ENCODE measurements around the gene PARP15. TPM values are rescaled to one million over a fixed set of nuclear protein-coding genes. Genes with fewer than 3 reads are reported as not detected.
"Not testable (repeated sequence)": the region's sequence is repeated elsewhere in the genome, so short reads cannot be mapped to it uniquely, and the experiment has no call there.

The PARP15 gene
- total RNA-seq, 2 donors from 2014 or later, result 0.74 to 1.1 TPM

GRCh38 chr3:122635789-122636188, 58.3 kb downstream of the PARP15 start:
- no peak for DNase-seq
- no peak overlapping the region for H3K27ac ChIP-seq
- no peaks in the 10 kb centered on the region for H3K36me3 ChIP-seq
- no peak overlapping the region for H3K4me3 ChIP-seq
- TF ChIP-seq CTCF (IDR thresholded peaks at IDR 0.05), result no peak
- no peaks in the 10 kb centered on the region for H3K27me3 ChIP-seq
- H3K4me1 ChIP-seq, result no peaks in the 10 kb centered on the region
- no peak overlapping the region for H3K9ac ChIP-seq (ENCODE audit: low read depth in 2 of 2, low read length in 2 of 2)
- no peaks in the 10 kb centered on the region for H3K9me3 ChIP-seq
- intact Hi-C loops (cut with DNase I), result no loop called here

GRCh38 chr3:122636697-122637096, 59.2 kb downstream of the PARP15 start:
- H3K4me1 ChIP-seq, result no peaks in the 10 kb centered on the region
- TF ChIP-seq CTCF (IDR thresholded peaks at IDR 0.05), result no peak
- H3K27ac ChIP-seq, result no peak overlapping the region
- H3K9me3 ChIP-seq, result no peaks in the 10 kb centered on the region
- H3K9ac ChIP-seq (ENCODE audit: low read depth in 2 of 2, low read length in 2 of 2), result no peak overlapping the region
- no peaks in the 10 kb centered on the region for H3K27me3 ChIP-seq
- no peak overlapping the region for H3K4me3 ChIP-seq
- no peaks in the 10 kb centered on the region for H3K36me3 ChIP-seq
- no peak for DNase-seq
- intact Hi-C loops (cut with DNase I), result no loop called here

GRCh38 chr3:122640437-122640999, 63.1 kb downstream of the PARP15 start:
- H3K9me3 ChIP-seq, result no peaks in the 10 kb centered on the region
- no peak for DNase-seq
- intact Hi-C loops (cut with DNase I), result no loop called here
- no peak overlapping the region for H3K27ac ChIP-seq
- H3K36me3 ChIP-seq, result no peaks in the 10 kb centered on the region
- no peak for TF ChIP-seq CTCF (IDR thresholded peaks at IDR 0.05)
- H3K9ac ChIP-seq (ENCODE audit: low read depth in 2 of 2, low read length in 2 of 2), result no peak overlapping the region
- H3K4me1 ChIP-seq, result no peaks in the 10 kb centered on the region
- no peak overlapping the region for H3K4me3 ChIP-seq
- no peaks in the 10 kb centered on the region for H3K27me3 ChIP-seq

- TF ChIP-seq CTCF (IDR thresholded peaks at IDR 0.05), result no peak
- Histone ChIP-seq H3K27ac (no peak overlapping the region), H3K9me3 (no peaks in the 10 kb centered on the region), H3K36me3 (no peaks in the 10 kb centered on the region), H3K4me1 (no peaks in the 10 kb centered on the region), H3K9ac (ENCODE audit: low read depth in 2 of 2, low read length in 2 of 2) (no peak overlapping the region), H3K4me3 (no peak overlapping the region), H3K27me3 (no peaks in the 10 kb centered on the region)
- DNase-seq, result no peak
- intact Hi-C loops (cut with DNase I), result no loop called here
Observed at GRCh38 chr3:122642935-122643334, 65.5 kb downstream of the PARP15 start.

GRCh38 chr3:122646146-122646988, 68.9 kb downstream of the PARP15 start:
- TF ChIP-seq CTCF (IDR thresholded peaks at IDR 0.05), result no peak
- H3K9ac ChIP-seq (ENCODE audit: low read depth in 2 of 2, low read length in 2 of 2), result no peak overlapping the region
- intact Hi-C loops (cut with DNase I), result no loop called here
- H3K4me1 ChIP-seq, result no peaks in the 10 kb centered on the region
- DNase-seq, result no peak
- H3K36me3 ChIP-seq, result no peaks in the 10 kb centered on the region
- H3K4me3 ChIP-seq, result no peak overlapping the region
- no peaks in the 10 kb centered on the region for H3K9me3 ChIP-seq
- H3K27ac ChIP-seq, result no peak overlapping the region
- H3K27me3 ChIP-seq, result no peaks in the 10 kb centered on the region

- H3K9ac ChIP-seq (ENCODE audit: low read depth in 2 of 2, low read length in 2 of 2); H3K27ac ChIP-seq; H3K4me1 ChIP-seq; DNase-seq; H3K4me3 ChIP-seq; H3K36me3 ChIP-seq; H3K9me3 ChIP-seq; intact Hi-C loops (cut with DNase I); H3K27me3 ChIP-seq: not testable (repeated sequence)
Observed at GRCh38 chr3:122651233-122651907, 73.9 kb downstream of the PARP15 start.

GRCh38 chr3:122651962-122652361, 74.5 kb downstream of the PARP15 start:
- H3K36me3 ChIP-seq; H3K9me3 ChIP-seq; DNase-seq; H3K27me3 ChIP-seq; H3K27ac ChIP-seq; intact Hi-C loops (cut with DNase I); H3K9ac ChIP-seq (ENCODE audit: low read depth in 2 of 2, low read length in 2 of 2); H3K4me1 ChIP-seq; H3K4me3 ChIP-seq: not testable (repeated sequence)

- DNase-seq; intact Hi-C loops (cut with DNase I); H3K27ac ChIP-seq; H3K9ac ChIP-seq (ENCODE audit: low read depth in 2 of 2, low read length in 2 of 2); H3K4me1 ChIP-seq; H3K4me3 ChIP-seq; H3K36me3 ChIP-seq; H3K9me3 ChIP-seq; H3K27me3 ChIP-seq: not testable (repeated sequence)
Observed at GRCh38 chr3:122658336-122658735, 80.9 kb downstream of the PARP15 start.
